Stimulated activated CD8-positive, alpha-beta memory T cell treated with anti-CD3 and anti-CD28 coated beads, Interleukin-7, amount 100 ng/mL, for 48 hours (primary cell): ENCODE data around the gene DEFB112.

Experiments used
- DNase-seq, 2 donors: peaks; one replicate each; pipeline ENCODE4 v3.0.0-alpha.2; 2020; ENCODE audit warnings: low read depth in 1 of 2; ENCODE audit errors: extremely low read depth in 1 of 2

DEFB112 gene

GRCh38 chr6:50003139-50003538, 46.6 kb downstream of the DEFB112 start:
- no peak for DNase-seq

GRCh38 chr6:49995278-49995677, 54.5 kb downstream of the DEFB112 start:
- no peak for DNase-seq
